Left forelimb (tissue), 1 donor: ENCODE data around the gene RFC2.

Source experiments
- DNase-seq: peaks from one replicate; pipeline ENCODE4 v3.0.0-alpha.2; 2018; ENCODE audit warnings: low spot score

Gene RFC2

GRCh38 chr7:74254129-74254857 lies at the start of gene RFC2:
Gene RFC2, minus strand, starts transcription at chr7:74254399. Its CDS starts 16 bp downstream, at chr7:74254383.
- DNase-seq, result peak; percentile 100

GRCh38 chr7:74302745-74303221 lies 48.6 kb upstream of the RFC2 start:
- DNase-seq, result no peak

DNA sequence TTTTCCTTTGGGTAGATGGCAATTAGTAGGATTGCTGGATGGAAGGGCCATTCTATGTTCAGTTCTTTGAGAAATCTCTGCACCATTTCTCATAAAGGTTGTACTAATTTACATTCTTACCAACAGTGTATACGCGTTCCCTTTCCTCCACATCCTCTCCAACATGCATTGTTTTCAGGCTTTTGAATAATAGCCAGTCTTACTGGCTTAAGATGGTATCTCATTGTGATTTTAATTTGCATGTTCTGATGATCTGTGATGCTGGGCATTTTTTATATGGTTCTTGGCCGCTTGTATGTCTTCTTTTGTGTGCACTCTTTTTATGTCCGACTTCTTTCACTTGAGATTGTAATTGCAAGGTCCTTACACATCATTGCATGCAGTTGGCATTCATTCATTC lies 46.7 kb upstream of the RFC2 start:
- no peak for DNase-seq

GRCh38 chr7:74299401-74299800 lies 45.2 kb upstream of the RFC2 start:
- no peak for DNase-seq

DNA sequence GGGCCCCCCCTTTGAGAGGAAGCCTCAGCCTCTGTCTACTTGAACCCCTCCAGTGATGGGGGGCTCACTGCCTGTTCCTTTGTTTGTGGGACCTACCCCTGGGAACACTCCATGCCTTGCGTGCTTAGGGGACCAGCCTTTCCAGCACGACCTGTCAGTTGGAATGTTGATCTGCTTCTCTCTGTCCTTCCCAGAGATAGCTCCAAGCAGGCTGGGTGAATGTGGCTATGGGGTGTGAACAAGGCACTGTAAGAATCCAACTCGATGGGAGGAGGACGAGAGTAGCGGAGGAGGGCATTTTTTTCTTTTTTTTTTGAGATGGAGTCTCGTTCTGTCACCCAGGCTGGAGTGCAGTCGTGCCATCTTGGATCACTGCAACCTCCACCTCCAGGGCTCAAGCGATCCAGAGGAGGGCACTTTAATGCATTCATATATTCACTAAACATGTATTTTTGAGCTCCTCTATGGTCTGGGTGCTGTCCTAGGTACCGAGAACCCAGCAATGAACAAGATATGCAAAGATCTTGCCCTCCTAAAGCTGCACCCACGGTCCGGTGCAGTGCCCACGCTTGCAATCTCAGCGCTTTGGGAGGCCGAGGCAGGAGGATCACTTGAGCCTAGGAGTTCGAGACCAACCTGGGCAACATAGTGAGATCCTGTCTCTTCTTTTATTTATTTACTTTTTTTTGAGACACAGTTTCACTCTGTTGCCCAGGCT lies 43.5 kb upstream of the RFC2 start:
- no peak for DNase-seq

DNA sequence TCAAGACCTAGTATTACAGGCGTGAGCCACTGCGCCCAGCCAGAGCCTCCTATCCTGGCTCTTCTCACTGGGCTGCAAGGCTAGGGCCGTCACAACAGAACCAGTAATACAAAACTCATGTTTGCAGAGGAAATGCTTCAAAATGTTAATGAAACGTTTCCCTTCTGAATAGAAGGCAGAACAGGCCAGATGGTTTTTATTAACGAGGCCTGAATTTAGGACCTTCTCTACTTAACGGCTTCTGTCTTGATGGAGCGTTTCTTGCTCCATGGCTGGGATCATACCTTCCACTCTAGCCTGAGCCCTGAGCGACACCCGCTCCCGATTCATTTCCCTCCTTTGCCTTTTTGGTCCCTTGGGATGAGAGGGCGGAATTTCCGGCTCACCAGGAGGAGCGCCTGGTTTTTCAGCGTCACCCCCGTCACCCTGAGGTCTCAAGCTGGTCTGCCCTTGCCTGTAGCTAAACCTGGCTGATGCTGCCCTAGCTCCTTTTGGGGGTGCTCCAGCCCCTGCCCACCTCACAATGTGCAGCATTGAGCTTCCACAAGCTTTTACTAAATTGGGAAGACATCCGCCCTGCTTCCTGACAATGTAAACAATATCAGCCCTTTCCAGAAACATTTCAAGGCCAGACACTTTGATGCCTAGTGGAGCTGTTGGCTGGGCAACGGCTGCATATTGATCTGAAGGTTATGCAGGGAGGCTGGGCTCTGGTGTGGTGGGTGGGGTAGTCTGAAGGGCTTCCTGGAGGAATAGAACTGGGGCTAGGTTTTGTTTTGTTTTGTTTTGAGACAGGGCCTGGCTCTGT lies 40.2 kb upstream of the RFC2 start:
- no peak for DNase-seq

DNA sequence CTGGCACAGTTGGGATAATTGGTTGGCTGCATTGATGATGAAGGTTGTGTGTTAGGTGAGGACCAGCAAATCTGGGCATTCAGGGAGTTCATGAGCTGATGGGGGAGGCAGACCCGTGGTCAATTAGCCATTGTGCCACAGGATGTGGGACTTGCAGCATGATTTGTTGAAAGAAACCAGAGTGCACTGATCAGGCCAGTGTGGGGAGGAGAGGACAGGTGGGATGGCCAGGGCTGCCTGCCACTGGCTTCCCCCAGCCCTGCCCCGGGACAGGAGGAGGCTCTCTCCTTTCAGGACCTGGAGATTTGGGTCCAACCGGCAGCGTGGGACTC lies 39.3 kb upstream of the RFC2 start:
- no peak for DNase-seq

DNA sequence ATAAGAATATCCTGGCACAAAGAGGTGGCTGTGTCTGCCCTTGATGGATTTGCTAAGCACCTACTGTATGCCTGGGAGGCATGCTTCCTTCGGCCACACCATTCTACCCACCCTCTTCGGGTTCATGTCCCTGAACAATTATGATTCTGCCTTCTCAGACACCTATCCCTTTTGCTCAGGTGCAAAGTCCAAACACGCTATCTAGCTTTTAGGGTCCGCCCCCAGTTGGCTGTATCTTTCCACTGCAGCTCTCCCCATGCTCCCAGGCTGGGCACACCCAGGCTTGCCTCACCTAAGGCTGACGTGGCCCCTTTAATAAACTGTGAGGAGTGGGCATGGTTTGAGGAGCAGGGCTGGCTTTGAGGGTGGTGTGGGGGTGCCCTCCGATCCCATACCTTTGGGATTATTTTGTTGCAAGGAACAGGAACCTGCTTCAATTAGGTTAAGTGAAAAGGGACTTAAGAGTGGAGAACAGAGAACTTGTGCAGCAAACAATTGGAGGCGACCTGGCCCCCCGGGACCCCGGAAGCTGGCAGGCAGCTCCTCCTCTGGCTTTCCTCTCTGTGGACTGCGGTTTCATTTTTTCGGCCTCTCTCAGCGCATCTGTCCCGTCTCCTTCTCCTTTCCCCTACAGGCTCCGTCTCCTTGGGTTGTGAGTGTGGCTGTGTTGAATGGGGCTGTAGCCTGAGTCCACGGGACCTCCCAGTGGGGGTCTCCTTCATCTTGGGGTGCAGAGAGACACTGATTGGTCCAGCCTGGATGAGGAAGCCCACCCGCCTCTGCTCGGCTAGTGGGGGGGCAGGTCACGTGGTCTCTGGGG lies 38.8 kb upstream of the RFC2 start:
- DNase-seq, result no peak

- DNase-seq, result no peak
Measured at GRCh38 chr7:74291535-74291934, 37.3 kb upstream of the RFC2 start.

DNA sequence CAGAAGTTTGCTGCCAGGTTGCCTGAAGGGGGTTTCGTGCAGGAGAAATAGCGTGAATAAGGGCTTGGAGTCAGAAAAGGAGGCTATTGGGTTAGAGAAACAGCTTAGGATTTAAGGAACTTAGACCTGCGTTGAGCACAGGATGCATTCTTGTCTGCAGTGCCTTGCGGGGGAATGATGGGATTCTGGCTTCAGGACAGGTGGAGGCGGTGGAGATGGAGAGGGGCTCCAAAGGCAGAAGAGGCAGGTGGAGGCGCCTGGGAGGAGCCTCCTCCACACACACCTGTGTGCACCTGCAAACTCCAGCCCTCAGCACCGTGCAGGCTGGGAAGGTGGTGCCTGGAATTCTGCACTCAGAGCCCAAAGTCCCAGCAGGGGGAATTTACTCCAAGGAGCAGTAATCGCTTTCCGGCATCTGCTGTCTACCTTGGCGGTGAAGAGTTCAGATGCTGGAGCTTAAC lies 36.8 kb upstream of the RFC2 start:
- no peak for DNase-seq

GRCh38 chr7:74290553-74290950 lies 36.4 kb upstream of the RFC2 start:
- DNase-seq, result no peak

DNA sequence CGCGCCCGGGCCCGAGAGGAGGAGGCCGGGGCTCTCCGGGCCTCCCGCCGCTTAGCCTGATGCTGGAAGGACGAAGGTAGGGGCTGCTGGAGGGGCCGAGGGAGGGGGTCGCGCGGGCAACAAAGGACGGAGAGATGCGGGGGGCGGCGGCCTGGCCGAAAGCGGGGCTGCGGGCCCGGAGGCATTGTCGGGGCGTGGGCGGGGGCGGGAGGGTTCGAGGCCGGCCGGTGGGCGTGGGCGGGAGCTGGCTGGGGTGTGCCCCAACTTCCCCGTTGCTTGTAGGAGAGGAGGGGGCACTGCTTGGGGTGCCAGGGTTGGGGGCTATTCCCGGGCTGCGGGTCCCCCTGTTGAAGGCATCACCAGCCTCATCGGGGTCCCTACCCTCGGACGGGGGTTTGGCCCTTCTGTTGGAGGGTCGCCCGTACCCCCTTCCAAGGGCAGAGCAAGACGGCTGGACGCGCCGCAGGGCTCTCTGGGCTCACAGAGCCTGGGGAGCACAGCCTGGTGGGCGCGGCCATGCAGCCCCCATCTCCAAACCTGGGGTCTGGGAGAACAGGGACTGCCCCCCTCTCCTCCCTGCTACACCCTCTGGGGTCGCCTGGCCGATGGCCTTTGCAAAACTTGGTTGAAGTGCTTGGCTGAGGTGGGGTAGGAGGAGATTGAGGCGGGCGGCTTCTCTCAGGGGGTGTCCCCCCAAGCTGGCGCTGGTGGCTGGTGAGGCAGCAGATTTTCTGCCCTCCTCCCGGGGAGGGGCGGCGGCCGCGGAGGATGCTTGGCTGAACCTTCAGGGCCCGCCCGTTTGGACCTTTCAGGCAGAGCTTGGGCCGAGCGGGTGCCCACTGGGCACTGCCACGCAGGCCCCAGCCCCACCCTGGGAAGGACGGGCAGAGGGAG lies 35.7 kb upstream of the RFC2 start:
- DNase-seq, result no peak

DNA sequence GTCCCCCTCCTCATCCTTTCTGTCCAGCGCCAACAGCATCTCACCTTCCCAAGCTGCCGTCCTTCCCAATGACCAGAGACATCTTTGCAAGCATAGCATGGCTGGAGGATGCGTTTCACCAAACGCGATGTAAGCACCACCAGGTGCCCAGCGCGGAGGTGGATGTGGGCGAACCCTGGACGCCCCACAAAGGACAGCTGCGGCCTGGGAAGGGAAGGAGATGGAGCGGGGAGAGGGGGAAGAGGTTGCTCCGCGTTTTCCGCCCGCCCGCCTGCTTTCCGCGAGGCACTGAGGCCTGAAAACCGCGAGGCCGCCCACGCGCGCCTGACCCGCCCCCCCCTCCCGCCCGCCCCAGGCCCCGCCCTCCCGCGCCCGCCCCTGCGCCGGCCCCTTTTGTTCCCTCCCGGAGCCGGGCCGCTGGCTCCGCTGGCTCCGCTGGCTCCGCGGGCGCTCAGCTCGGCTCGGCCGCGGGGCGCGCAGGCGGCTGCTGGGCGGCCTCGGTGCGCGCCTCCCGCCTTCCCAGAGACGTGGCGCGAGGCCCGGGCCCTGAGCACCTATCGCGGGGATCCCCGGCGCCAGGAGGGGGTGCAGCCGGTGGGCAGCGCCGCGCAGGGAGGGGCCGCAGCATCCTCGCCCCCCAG lies 34.9 kb upstream of the RFC2 start, which contains the start of gene CLIP2:
Gene CLIP2, plus strand, starts transcription at position 390 of the 641 bp plus-strand sequence. CDS start 28,140 bp downstream, outside the sequence.
- peak; percentile 94 for DNase-seq

GRCh38 chr7:74288034-74288881 lies 34.1 kb upstream of the RFC2 start:
- DNase-seq, result no peak

DNA sequence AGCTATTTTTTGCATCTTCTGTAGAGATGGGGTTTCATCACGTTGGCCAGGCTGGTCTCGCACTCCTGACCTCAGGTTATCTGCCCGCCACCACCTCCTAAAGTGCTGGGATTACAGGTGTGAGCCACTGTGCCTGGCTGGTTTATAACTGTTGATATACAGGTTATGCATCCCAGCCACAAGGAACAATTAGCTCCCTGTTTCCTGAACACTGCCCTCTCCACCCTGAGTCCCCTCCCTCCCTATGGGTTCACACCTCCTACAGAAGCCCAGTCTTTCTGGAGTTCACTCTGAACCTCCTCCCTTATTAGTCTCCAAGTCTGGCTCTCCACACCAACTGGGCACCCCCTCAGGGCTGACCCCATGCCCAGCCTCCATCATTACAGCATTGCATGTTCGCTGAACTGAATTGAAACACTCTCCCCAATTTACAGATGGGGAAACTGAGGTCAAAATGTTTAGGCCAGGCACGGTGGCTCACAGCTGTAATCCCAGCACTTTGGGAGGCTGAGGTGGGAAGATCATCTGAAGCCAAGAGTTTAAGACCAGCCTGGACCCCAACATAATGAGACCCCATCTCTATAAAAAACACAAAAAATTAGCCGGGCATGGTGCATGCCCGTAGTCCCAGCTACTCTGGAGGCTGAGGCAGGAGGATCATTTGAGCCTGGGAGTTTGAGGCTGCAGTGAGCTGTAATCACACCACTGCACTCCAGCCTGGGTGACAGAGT lies 33.3 kb upstream of the RFC2 start:
- DNase-seq, result no peak

DNA sequence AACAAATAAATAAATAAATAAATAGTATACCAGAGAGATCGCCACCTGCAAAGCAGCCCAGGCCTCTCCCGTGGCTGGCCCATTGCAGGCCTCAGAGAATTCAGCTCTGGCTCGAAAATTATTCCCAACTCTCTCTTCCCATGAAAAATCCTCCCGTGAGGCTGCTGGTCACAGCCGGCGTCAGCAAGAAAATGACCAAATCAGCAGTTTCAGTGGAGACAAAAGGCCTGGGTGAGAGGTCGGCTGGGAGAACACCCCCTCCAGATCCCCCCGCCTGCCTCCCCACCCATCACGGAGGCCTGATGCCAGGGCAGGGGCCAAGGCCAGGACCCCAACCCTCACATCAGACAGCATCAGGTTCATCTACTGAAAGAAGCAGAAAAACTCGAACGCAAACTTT lies 31.9 kb upstream of the RFC2 start:
- DNase-seq, result no peak

DNA sequence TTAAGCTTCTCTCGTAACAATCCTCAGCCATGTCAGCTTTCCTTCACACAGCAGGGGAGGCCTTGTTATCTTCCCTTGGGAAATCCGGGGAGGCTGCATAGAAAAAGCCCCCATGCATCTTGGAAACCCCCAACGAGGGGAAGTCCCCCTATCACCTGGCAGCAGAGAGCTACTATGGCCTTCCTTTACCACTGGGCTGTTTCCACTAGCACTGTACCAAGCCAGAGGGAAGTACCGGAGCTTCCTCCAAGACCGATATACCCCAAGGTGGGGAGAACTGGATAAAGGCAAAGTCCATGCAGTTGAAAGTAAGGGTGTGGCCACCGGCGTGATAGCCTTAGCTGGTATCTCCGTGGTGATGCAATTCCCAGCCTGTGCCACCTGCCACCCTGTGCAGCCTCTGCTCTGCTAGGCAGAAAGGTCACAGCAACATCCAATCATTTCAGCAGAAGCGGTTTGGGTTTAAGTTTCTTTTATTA lies 30.6 kb upstream of the RFC2 start:
- DNase-seq, result no peak

- no peak for DNase-seq
Measured at GRCh38 chr7:74283858-74284447, 29.8 kb upstream of the RFC2 start.
